Osteocyte (in vitro differentiated cells): ENCODE data around the gene MAEL. TPM values are rescaled to one million over a fixed set of nuclear protein-coding genes. Genes with fewer than 3 reads are reported as not detected.

Source experiments
- DNase-seq: peaks from one replicate; pipeline ENCODE4 v3.0.0; 2021; ENCODE audit warnings: mixed read lengths; ENCODE audit not compliant: unreplicated experiment; ENCODE audit errors: extremely low spot score
- H3K27ac Mint-ChIP-seq: one replicate; pipeline ENCODE4 v1.8.0; 2021; ENCODE audit warnings: mild to moderate bottlenecking, mixed read lengths; ENCODE audit not compliant: unreplicated experiment
- H3K27me3 Mint-ChIP-seq: one replicate; pipeline ENCODE4 v1.8.0; 2021; ENCODE audit warnings: mixed read lengths; ENCODE audit not compliant: unreplicated experiment
- H3K36me3 Mint-ChIP-seq: one replicate; pipeline ENCODE4 v1.8.0; 2021; ENCODE audit warnings: mixed read lengths; ENCODE audit not compliant: unreplicated experiment
- H3K4me1 Mint-ChIP-seq: one replicate; pipeline ENCODE4 v1.8.0; 2021; ENCODE audit warnings: mixed read lengths; ENCODE audit not compliant: unreplicated experiment
- H3K4me3 Mint-ChIP-seq: one replicate; pipeline ENCODE4 v1.8.0; 2021; ENCODE audit warnings: mild to moderate bottlenecking, moderate library complexity, mixed read lengths; ENCODE audit not compliant: unreplicated experiment
- H3K9me3 Mint-ChIP-seq: one replicate; pipeline ENCODE4 v1.8.0; 2021; ENCODE audit warnings: mixed read lengths; ENCODE audit not compliant: unreplicated experiment
- CTCF ChIP-seq: fragments of 200-600 bp; sonication (generic); IDR thresholded peaks from 2 replicates; pipeline ENCODE4 v1.5.0; 2021; ENCODE audit warnings: antibody characterized with exemption, mild to moderate bottlenecking, moderate library complexity
- total RNA-seq: library from RNA; stranded (reverse); gene quantifications from 2 replicates; pipeline ENCODE4 v1.2.1, GENCODE V29; 2021

The MAEL gene
- total RNA-seq, 1 donor from 2014 or later, result not detected

- Mint-ChIP-seq H3K9me3 (no peaks in the 10 kb centered on the region), H3K27ac (no peak overlapping the region), H3K4me3 (no peak overlapping the region), H3K36me3 (no peaks in the 10 kb centered on the region), H3K4me1 (no peaks in the 10 kb centered on the region), H3K27me3 (peaks cover 26% of the 10 kb centered on the region)
- DNase-seq, result no peak
- no peak for TF ChIP-seq CTCF
These were observed 44.6 kb downstream of the MAEL start for GRCh38 chr1:167033646-167034045.

DNA sequence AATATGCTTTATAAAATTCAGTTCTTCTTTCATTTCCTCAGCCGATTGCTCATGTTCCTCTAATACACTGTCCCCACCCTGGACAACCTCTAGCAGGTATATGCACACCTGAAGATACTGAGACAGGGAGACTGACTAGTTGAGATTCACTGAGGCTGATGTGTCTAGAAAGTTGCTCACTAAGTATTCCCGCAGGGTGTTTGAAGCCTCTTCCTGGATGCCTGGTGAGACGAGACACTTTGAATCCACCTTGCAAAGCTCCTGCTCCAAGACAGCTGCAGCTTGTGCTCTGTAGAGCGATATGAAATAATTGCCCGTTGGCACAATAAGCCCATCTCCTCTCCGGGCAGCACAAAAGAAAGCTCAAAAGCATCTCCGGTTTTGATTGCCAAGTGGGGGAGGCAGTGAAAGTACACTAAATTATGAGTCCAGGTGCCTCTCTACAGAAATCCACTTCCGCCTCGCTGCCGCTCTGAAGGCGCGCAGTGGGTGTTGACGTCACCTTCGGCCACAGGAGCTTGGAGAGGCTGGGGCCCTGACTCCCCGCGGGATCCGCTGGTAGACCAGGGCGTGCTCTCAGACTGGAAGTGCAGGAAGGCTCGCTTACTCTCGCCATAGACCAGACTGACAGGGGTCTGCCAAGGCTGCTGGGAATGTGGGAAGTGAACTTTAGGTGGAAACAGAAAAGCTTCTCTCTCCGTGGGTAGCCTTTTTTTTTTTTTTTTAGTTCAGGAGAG is 54.8 kb downstream of the MAEL start:
- no peak overlapping the region for H3K27ac Mint-ChIP-seq
- DNase-seq, result no peak
- no peaks in the 10 kb centered on the region for H3K4me1 Mint-ChIP-seq
- no peak for TF ChIP-seq CTCF
- no peak overlapping the region for H3K4me3 Mint-ChIP-seq
- H3K27me3 Mint-ChIP-seq, result peaks cover 80% of the 10 kb centered on the region
- H3K9me3 Mint-ChIP-seq, result no peaks in the 10 kb centered on the region
- no peaks in the 10 kb centered on the region for H3K36me3 Mint-ChIP-seq

GRCh38 chr1:167051907-167052306 is 62.8 kb downstream of the MAEL start:
- H3K4me3 Mint-ChIP-seq, result no peak overlapping the region
- no peaks in the 10 kb centered on the region for H3K9me3 Mint-ChIP-seq
- H3K4me1 Mint-ChIP-seq, result no peaks in the 10 kb centered on the region
- no peak for TF ChIP-seq CTCF
- DNase-seq, result no peak
- H3K27ac Mint-ChIP-seq, result no peak overlapping the region
- H3K36me3 Mint-ChIP-seq, result no peaks in the 10 kb centered on the region
- peaks cover 52% of the 10 kb centered on the region for H3K27me3 Mint-ChIP-seq

- Mint-ChIP-seq H3K9me3 (no peaks in the 10 kb centered on the region), H3K27me3 (peaks cover 47% of the 10 kb centered on the region), H3K4me3 (no peak overlapping the region), H3K27ac (no peak overlapping the region), H3K4me1 (no peaks in the 10 kb centered on the region), H3K36me3 (no peaks in the 10 kb centered on the region)
- peak; percentile 50 for TF ChIP-seq CTCF
- DNase-seq, result no peak
These were observed 63.3 kb downstream of the MAEL start for GRCh38 chr1:167052389-167052788.

DNA sequence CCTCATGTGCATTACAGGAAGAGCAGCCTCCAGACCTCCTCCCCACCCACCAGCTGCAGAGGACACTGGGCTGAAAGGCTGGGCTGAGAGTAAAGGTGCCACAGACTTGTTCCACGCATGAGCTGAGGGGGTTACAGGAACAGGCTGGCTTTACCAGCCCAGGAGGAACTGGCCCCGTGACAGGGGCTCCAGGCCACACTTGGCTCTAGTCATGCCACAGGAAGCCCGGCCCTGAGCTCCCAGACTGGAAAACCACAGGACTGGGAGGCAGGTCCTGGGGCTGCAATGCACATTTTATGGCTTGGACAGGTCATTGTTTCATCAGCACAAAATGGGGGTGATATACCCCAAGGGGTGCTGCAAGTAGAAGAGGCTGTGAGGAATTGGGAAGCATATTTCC is 65.5 kb downstream of the MAEL start:
- peaks cover 33% of the 10 kb centered on the region for H3K27me3 Mint-ChIP-seq
- no peak overlapping the region for H3K27ac Mint-ChIP-seq
- no peak for DNase-seq
- H3K4me3 Mint-ChIP-seq, result no peak overlapping the region
- no peaks in the 10 kb centered on the region for H3K36me3 Mint-ChIP-seq
- no peak for TF ChIP-seq CTCF
- H3K9me3 Mint-ChIP-seq, result no peaks in the 10 kb centered on the region
- H3K4me1 Mint-ChIP-seq, result peaks cover 7% of the 10 kb centered on the region
